CD14-positive monocyte (primary cell): ENCODE data around the gene IRS2. TPM values are rescaled to one million over a fixed set of nuclear protein-coding genes. Genes with fewer than 3 reads are reported as not detected.

Experiments
- DNase-seq, 3 donors: peaks; one replicate each; pipeline ENCODE4 v3.0.0-alpha.2; 2011 to 2022
- H2AFZ ChIP-seq: 2 replicates; pipeline ENCODE4 v1.6.0; 2012; ENCODE audit warnings: mild to moderate bottlenecking, low read depth, low read length, inconsistent platforms; ENCODE audit not compliant: insufficient read depth, poor library complexity, severe bottlenecking
- H3K27ac ChIP-seq, 2 donors: 1 replicate in 1 of 2; 2 replicates in 1 of 2; pipeline ENCODE4 v1.5.1; 2012 to 2013; ENCODE audit warnings: low read length in 2 of 2, control low read depth in 1 of 2, inconsistent platforms in 1 of 2, low read depth in 1 of 2, mild to moderate bottlenecking in 1 of 2
- H3K27me3 ChIP-seq, 2 donors: one replicate each; pipeline versions ENCODE4 v1.6.0 to v1.6.1; 2011 to 2013; ENCODE audit warnings: low read length in 2 of 2; ENCODE audit not compliant: control insufficient read depth in 2 of 2, insufficient read depth in 2 of 2
- H3K36me3 ChIP-seq, 2 donors: replicated peaks in 1 of 2; 1 replicate in 1 of 2; 2 replicates in 1 of 2; pipeline versions ENCODE4 v1.5.1 to v1.6.1; 2012 to 2013; ENCODE audit warnings: low read length in 2 of 2, control low read depth in 1 of 2, inconsistent platforms in 1 of 2, mild to moderate bottlenecking in 1 of 2; ENCODE audit not compliant: insufficient read depth in 2 of 2, control insufficient read depth in 1 of 2
- H3K4me1 ChIP-seq, 2 donors: 1 replicate in 1 of 2; 2 replicates in 1 of 2; pipeline versions ENCODE4 v1.5.1 to v1.6.1; 2012 to 2013; ENCODE audit warnings: low read length in 2 of 2, control low read depth in 1 of 2, inconsistent platforms in 1 of 2, mild to moderate bottlenecking in 1 of 2, moderate library complexity in 1 of 2; ENCODE audit not compliant: insufficient read depth in 2 of 2, control insufficient read depth in 1 of 2
- H3K4me2 ChIP-seq: replicated peaks from 2 replicates; pipeline ENCODE3; 2012; ENCODE audit warnings: low read length, moderate library complexity, mild to moderate bottlenecking; ENCODE audit not compliant: poor library complexity, severe bottlenecking; ENCODE audit errors: extremely low read depth
- H3K4me3 ChIP-seq, 3 experiments: fragments of 200-600 bp in 1 of 3; sonication (generic) in 1 of 3; replicated peaks in 1 of 3; 1 replicate in 2 of 3; 2 replicates in 1 of 3; pipeline ENCODE4 v1.5.1; 2011 to 2013; ENCODE audit warnings: low read length in 3 of 3, mild to moderate bottlenecking in 3 of 3, control low read depth in 2 of 3, low read depth in 2 of 3, inconsistent platforms in 1 of 3, moderate library complexity in 1 of 3
- H3K79me2 ChIP-seq: 2 replicates; pipeline ENCODE4 v1.6.0; 2012; ENCODE audit warnings: mild to moderate bottlenecking, control low read depth, inconsistent platforms, low read length, moderate library complexity; ENCODE audit not compliant: insufficient read depth
- H3K9ac ChIP-seq: 2 replicates; pipeline ENCODE4 v1.6.0; 2017; ENCODE audit warnings: low read length, mild to moderate bottlenecking; ENCODE audit not compliant: insufficient read depth, poor library complexity, severe bottlenecking
- H3K9me3 ChIP-seq, 2 donors: replicated peaks in 1 of 2; 1 replicate in 1 of 2; 2 replicates in 1 of 2; pipeline versions ENCODE4 v1.5.1 to v1.6.1; 2012 to 2013; ENCODE audit warnings: low read length in 2 of 2, control low read depth in 1 of 2; ENCODE audit not compliant: control insufficient read depth in 1 of 2, insufficient read depth in 1 of 2
- H4K20me1 ChIP-seq: 2 replicates; pipeline ENCODE4 v1.6.0; 2012; ENCODE audit warnings: mild to moderate bottlenecking, low read length, control low read depth, moderate library complexity; ENCODE audit not compliant: insufficient read depth
- H3K27ac Mint-ChIP-seq, 7 donors: one replicate each; pipeline ENCODE4 v1.8.0; 2020; ENCODE audit warnings: mild to moderate bottlenecking in 7 of 7, mixed read lengths in 7 of 7, moderate library complexity in 6 of 7, inconsistent platforms in 2 of 7
- H3K27me3 Mint-ChIP-seq, 3 donors: one replicate each; pipeline ENCODE4 v1.8.0; 2021 to 2022; ENCODE audit warnings: low read depth in 3 of 3, mild to moderate bottlenecking in 3 of 3, mixed read lengths in 3 of 3, moderate library complexity in 3 of 3, inconsistent platforms in 1 of 3
- H3K36me3 Mint-ChIP-seq, 2 donors: one replicate each; pipeline ENCODE4 v1.8.0; 2020; ENCODE audit warnings: mixed read lengths in 2 of 2, inconsistent platforms in 1 of 2, mild to moderate bottlenecking in 1 of 2
- H3K4me1 Mint-ChIP-seq: one replicate; pipeline ENCODE4 v1.8.0; 2020; ENCODE audit warnings: mild to moderate bottlenecking, mixed read lengths
- H3K4me3 Mint-ChIP-seq, 2 donors: one replicate each; pipeline ENCODE4 v1.8.0; 2020; ENCODE audit warnings: mild to moderate bottlenecking in 2 of 2, mixed read lengths in 2 of 2, moderate library complexity in 1 of 2
- H3K9me3 Mint-ChIP-seq, 7 donors: one replicate each; pipeline ENCODE4 v1.8.0; 2020 to 2022; ENCODE audit warnings: mixed read lengths in 7 of 7, mild to moderate bottlenecking in 6 of 7, moderate library complexity in 6 of 7, inconsistent platforms in 2 of 7
- CTCF ChIP-seq: fragments of 200-600 bp; IDR thresholded peaks from one replicate; pipeline ENCODE4 v1.8.0; 2022; ENCODE audit warnings: antibody characterized with exemption, mild to moderate bottlenecking
- WGBS: methylation state at CpG from one replicate; pipeline ENCODE4 v1.1.5; 2013; ENCODE audit warnings: missing lambda C conversion rate; ENCODE audit not compliant: insufficient coverage; 5-methylcytosine and 5-hydroxymethylcytosine counted together
- intact Hi-C, 2 donors: fragments of 100-400 bp; cut with micrococcal nuclease; formaldehyde crosslinking; loops; one replicate each; pipeline versions ENCODE4 v1.15.0 to v1.15.1; 2023
- polyA plus RNA-seq, 3 donors: library from polyadenylated mRNA; depleted of rRNA in 1 of 3; unstranded in 2 of 3; stranded (reverse) in 1 of 3; fragments of 300-500 nt in 2 of 3; fragments of >200 nt in 1 of 3; fragmentation: Illumina TruSeq in 2 of 3; gene quantifications; 1 replicate in 2 of 3; 2 replicates in 1 of 3; pipeline ENCODE4 v1.2.3, GENCODE V29; 2012 to 2021

Gene IRS2
- polyA plus RNA-seq, 3 donors = 2.4 to 27.1 (median 3.5) TPM

DNA sequence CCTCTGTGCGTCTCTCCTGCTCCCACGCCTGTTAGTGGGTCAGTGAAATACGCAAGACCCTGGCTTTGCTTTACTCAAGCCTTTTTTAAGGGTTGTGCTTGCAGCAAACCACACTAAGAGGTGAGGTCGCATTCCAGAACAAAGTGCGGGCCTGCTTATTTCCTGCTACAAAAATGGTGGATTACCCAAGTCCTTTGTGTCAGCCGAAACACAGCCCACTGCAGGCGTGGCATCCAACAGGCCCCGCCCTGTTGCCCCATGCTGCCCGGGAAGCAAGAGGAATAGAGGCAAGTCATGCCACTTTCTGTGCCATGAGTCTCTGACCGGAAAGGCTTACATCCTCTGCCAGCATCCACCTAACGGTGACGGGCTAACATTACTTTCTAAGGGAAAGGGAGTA is 7.7 kb upstream of the IRS2 start:
- no peaks in the 10 kb centered on the region for H3K9me3 Mint-ChIP-seq
- no peak overlapping the region for H3K4me3 ChIP-seq
- intact Hi-C loops = loop anchor here in 1 of 2 donors (10.0 kb wide), 1 partner anchor 829 kb away; no protein-coding TSS in a partner anchor
- H3K79me2 ChIP-seq = no peaks in the 10 kb centered on the region
- no peak overlapping the region for H2AFZ ChIP-seq
- no peaks in the 10 kb centered on the region for H3K36me3 ChIP-seq
- DNase-seq = peak in 1 of 3 donors; percentile 20
- no peak overlapping the region for H3K27ac Mint-ChIP-seq
- no peaks in the 10 kb centered on the region for H4K20me1 ChIP-seq
- no peak overlapping the region for H3K9ac ChIP-seq
- H3K36me3 Mint-ChIP-seq = no peaks in the 10 kb centered on the region
- no peak overlapping the region for H3K27ac ChIP-seq
- H3K4me3 Mint-ChIP-seq = no peak overlapping the region
- no peaks in the 10 kb centered on the region for H3K9me3 ChIP-seq
- H3K27me3 ChIP-seq = peaks cover 8 to 14% of the 10 kb centered on the region in 2 donors
- H3K4me1 Mint-ChIP-seq = peaks cover 27% of the 10 kb centered on the region
- H3K27me3 Mint-ChIP-seq = peaks cover 10 to 21% (median 12%) of the 10 kb centered on the region in 3 donors
- 86% methylated on average over 9 of the region's 12 CpGs for WGBS
- no peak overlapping the region for H3K4me2 ChIP-seq
- TF ChIP-seq CTCF = no peak
- H3K4me1 ChIP-seq = peaks cover 10 to 31% of the 10 kb centered on the region in 2 donors

DNA sequence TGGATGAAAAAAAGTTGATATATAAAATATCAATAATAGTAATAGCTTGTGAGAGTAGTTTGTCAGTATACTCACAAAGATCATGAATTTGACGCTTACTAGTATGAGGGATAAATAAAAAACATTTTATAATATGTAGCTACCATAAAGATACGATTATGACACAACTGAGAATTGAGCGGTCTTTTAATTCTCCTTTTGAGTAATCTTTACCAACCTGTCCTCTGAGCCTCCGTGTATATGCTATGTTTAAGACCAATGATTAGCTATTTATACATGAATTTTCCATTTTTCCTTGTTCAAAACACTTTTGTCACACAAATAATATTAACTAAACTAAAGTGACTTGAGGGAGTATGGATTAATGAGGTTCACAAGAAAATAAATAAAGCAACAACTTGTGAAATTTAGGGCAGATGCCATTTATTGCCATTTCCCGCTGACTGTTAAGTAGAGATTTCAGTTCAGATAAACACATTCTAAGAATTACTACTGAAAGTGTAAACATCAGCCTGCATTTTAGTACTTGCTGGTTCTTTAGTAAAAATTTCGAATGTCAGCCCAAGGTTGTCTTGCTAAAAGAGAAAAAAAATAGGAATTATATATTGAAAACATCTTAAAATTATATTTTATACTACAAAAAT is 6.2 kb upstream of the IRS2 start:
- Histone ChIP-seq H3K79me2 (peaks cover 4% of the 10 kb centered on the region), H3K27ac (no peak overlapping the region), H3K4me3 (no peak overlapping the region), H4K20me1 (no peaks in the 10 kb centered on the region), H3K4me2 (no peak overlapping the region), H3K9me3 (no peaks in the 10 kb centered on the region), H3K4me1 (peaks cover 24 to 46% of the 10 kb centered on the region in 2 donors), H3K36me3 (no peaks in the 10 kb centered on the region), H2AFZ (no peak overlapping the region), H3K9ac (no peak overlapping the region), H3K27me3 (peaks cover 0 to 11% of the 10 kb centered on the region in 2 donors)
- Mint-ChIP-seq H3K36me3 (no peaks in the 10 kb centered on the region), H3K27ac (no peak overlapping the region), H3K4me1 (peaks cover 41% of the 10 kb centered on the region), H3K27me3 (peaks cover 10 to 16% (median 11%) of the 10 kb centered on the region in 3 donors), H3K9me3 (no peaks in the 10 kb centered on the region), H3K4me3 (no peak overlapping the region)
- TF ChIP-seq CTCF = no peak
- no CpG with 5 or more reads among the region's 6 CpGs for WGBS
- intact Hi-C loops = loop anchor here in 1 of 2 donors (10.0 kb wide), 1 partner anchor 828 kb away; no protein-coding TSS in a partner anchor
- no peak for DNase-seq
